Spleen (tissue), 7 donors: Measurements from ENCODE around the gene APC.

Experiments used
- POLR2A ChIP-seq, 3 donors: fragments of 450-650 bp; IDR thresholded peaks; one replicate each; pipeline ENCODE4 v1.5.1; 2017; ENCODE audit warnings: antibody characterized with exemption in 3 of 3, mild to moderate bottlenecking in 1 of 3
- TF ChIP-seq, protein P1 (sequence below), 11 experiments: fragments of 200-600 bp in 7 of 11; fragments of 450-650 bp in 4 of 11; sonication (generic) in 4 of 11; IDR thresholded peaks in 8 of 11; conservative IDR thresholded peaks in 3 of 11; 1 replicate in 7 of 11; 2 replicates in 4 of 11; pipeline versions ENCODE4 v1.4.0 to v1.8.0; 2016 to 2021; ENCODE audit warnings: antibody characterized with exemption in 11 of 11, inconsistent platforms in 4 of 11, mild to moderate bottlenecking in 1 of 11
- donor health status: DM: no; HTN: no; CAD: no; lungs with moderate emphysema.
- donor health status: DM: no; HTN: no; CAD: no.
- donor health status: DM: no; HTN: no; CAD: no.

DNA sequence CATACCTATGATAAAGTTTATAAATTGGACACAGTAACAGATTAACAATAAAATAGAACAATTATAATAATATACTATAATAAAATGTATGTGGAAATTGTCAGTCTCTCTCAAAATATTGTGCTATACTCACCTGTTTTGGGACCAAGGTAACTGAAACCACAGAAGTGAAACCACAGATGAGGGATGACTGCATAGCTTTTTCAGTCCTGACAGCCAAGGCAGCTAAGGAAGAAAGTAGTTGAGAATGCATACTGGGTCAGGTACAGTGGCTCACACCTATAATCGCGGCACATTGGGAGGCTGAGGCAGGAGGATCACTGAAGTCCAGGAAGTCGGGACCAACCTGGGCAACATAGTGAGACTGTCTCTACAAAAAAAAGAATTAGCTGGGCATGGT, 132.3 kb downstream of the APC start:
- TF ChIP-seq, protein P1, sequence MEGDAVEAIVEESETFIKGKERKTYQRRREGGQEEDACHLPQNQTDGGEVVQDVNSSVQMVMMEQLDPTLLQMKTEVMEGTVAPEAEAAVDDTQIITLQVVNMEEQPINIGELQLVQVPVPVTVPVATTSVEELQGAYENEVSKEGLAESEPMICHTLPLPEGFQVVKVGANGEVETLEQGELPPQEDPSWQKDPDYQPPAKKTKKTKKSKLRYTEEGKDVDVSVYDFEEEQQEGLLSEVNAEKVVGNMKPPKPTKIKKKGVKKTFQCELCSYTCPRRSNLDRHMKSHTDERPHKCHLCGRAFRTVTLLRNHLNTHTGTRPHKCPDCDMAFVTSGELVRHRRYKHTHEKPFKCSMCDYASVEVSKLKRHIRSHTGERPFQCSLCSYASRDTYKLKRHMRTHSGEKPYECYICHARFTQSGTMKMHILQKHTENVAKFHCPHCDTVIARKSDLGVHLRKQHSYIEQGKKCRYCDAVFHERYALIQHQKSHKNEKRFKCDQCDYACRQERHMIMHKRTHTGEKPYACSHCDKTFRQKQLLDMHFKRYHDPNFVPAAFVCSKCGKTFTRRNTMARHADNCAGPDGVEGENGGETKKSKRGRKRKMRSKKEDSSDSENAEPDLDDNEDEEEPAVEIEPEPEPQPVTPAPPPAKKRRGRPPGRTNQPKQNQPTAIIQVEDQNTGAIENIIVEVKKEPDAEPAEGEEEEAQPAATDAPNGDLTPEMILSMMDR (IDR thresholded peaks at IDR 0.05 in 8 of 11, conservative IDR thresholded peaks at IDR 0.05 in 3 of 11) = no peak
- TF ChIP-seq POLR2A (IDR thresholded peaks at IDR 0.05) = no peak
